Measurements from ENCODE around the gene LINGO3.

DNA sequence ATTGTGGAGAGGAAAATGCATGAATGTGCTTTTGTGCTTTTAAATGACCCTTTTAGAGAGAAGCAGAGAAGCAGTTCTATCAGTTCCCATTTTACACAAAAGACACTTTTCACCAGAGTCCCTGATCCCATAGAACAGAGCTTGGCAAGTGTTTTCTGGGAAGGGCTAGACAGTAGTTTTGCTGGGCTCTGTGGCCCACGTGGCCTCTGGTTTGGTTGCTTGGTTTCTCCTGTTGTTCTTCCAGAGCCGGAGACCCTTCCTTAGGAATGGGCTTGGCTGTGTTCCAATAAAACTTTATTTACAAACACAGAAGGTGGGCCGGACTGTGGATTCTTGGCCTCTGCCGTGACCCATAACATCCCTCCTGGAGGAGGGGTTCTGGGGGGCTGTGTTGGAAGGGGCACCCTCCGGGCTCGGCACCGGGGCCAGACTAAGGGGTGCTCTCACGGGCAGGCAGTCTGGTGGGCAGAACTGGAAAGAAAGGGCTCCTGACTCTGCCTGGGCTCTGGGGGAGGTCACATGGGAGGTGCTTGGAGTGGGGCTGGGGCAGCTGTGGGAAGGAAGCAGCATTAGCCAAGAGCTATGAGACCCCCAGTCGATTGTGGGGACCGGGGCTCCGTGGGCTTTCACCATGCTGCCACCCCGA, 23.8 kb upstream of the LINGO3 start:
- TF ChIP-seq, protein P1, sequence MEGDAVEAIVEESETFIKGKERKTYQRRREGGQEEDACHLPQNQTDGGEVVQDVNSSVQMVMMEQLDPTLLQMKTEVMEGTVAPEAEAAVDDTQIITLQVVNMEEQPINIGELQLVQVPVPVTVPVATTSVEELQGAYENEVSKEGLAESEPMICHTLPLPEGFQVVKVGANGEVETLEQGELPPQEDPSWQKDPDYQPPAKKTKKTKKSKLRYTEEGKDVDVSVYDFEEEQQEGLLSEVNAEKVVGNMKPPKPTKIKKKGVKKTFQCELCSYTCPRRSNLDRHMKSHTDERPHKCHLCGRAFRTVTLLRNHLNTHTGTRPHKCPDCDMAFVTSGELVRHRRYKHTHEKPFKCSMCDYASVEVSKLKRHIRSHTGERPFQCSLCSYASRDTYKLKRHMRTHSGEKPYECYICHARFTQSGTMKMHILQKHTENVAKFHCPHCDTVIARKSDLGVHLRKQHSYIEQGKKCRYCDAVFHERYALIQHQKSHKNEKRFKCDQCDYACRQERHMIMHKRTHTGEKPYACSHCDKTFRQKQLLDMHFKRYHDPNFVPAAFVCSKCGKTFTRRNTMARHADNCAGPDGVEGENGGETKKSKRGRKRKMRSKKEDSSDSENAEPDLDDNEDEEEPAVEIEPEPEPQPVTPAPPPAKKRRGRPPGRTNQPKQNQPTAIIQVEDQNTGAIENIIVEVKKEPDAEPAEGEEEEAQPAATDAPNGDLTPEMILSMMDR (optimal IDR thresholded peaks at IDR 0.05 in 1 of 3, IDR thresholded peaks at IDR 0.05 in 1 of 3, conservative IDR thresholded peaks at IDR 0.05 in 1 of 3; ENCODE audit: extremely low read depth in 1 of 3, insufficient read depth in 2 of 3, low read length in 3 of 3), result no peak
- no peak for TF ChIP-seq EZH2 (IDR thresholded peaks at IDR 0.05; ENCODE audit: low read length)

Data from keratinocyte (primary cell).